Measurements from ENCODE around the gene CAB39L. TPM values are rescaled to one million over a fixed set of nuclear protein-coding genes. Genes with fewer than 3 reads are reported as not detected.

The CAB39L gene
- total RNA-seq, 1 donor from 2014 or later: 10.2 TPM

- DNase-seq (ENCODE audit: low read depth): no peak
These were observed 155.9 kb downstream of the CAB39L start for GRCh38 chr13:49287995-49288394.

- DNase-seq (ENCODE audit: low read depth): no peak
These were observed 164.0 kb downstream of the CAB39L start for GRCh38 chr13:49279885-49280284.

DNA sequence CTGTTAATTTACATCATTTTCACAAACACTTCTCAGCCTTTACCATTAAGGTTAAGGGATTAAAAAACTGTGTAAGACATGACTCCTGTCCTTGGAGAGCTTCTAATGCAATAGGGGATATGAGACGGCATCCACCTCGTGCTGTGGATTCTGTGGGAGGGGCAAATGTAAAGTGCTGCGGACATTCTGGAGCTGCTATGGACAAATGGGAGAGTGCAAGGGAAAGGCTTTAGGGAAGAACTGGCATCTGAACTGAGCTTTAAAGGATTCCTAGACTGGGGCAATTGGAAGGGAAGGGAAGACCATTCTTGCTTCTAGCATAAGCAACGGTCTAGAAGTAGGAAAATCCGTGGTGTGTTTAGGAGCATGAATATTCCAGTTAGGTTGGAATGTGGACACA is 164.8 kb downstream of the CAB39L start:
- no peak for DNase-seq (ENCODE audit: low read depth)

- no peak for DNase-seq (ENCODE audit: low read depth)
These were observed 165.7 kb downstream of the CAB39L start for GRCh38 chr13:49278211-49278610.

DNA sequence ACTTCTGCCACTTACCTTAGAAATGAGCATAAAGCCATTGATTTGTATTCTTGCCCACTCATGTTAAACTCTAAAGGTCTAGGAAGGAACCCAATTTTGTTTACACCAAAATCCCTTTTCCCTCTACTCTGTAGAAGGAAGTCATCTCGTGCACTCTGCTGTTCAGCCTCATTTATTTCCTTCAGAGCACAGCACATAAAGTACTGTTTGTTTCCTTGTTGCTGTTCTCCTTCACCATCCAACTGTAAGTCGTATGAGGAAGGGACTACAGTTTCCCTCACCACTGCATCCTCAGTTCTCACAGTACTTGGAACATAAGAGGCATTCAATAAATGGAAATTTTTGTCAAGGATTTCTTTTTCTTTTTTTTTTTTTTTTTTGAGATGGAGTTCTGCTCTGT is 171.6 kb downstream of the CAB39L start:
- DNase-seq (ENCODE audit: low read depth): peak; percentile 39

- DNase-seq (ENCODE audit: low read depth): no peak
These were observed 172.6 kb downstream of the CAB39L start for GRCh38 chr13:49271264-49271663.

- no peak for DNase-seq (ENCODE audit: low read depth)
These were observed 178.0 kb downstream of the CAB39L start for GRCh38 chr13:49265822-49266221.

DNA sequence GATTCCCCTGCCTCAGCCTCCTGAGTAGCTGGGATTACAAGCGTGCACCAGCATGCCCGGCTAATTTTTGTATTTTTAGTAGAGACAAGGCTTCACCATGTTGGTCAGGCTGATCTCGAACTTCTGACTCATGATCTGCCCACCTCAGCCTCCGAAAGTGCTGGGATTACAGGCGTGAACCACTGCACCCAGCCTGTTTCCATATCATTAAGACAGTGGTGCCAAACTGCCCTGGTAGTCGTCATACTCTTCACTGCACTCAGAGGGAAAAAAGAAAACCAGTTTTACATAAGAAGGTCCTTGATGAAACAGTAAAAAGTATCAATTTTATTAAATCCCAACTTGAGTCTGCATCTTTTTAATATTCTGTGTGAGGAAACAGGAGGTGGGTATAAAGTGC is 181.2 kb downstream of the CAB39L start:
- DNase-seq (ENCODE audit: low read depth): no peak

GRCh38 chr13:49259586-49259985 is 184.3 kb downstream of the CAB39L start:
- DNase-seq (ENCODE audit: low read depth): no peak

Other genes with a start within 250 kb of the CAB39L start
- gene MLNR, start 223.7 kb downstream of the CAB39L start, total RNA-seq: not detected in 2 replicates
- gene CDADC1, start 196.1 kb downstream of the CAB39L start, total RNA-seq: 5.2 and 7.5 TPM in 2 replicates
- gene SETDB2, start 210 bp upstream of the CAB39L start, total RNA-seq: 5.7 and 12.0 TPM in 2 replicates
- gene PHF11, start 51.9 kb upstream of the CAB39L start, total RNA-seq: 24.3 and 25.3 TPM in 2 replicates
- gene RCBTB1, start 141.5 kb upstream of the CAB39L start, total RNA-seq: 17.2 and 21.1 TPM in 2 replicates
- under 0.01 TPM in 1 of 2 replicates, not detected in the other for gene ARL11, start 184.4 kb upstream of the CAB39L start, total RNA-seq
- 55.4 and 67.2 TPM in 2 replicates for gene EBPL, start 247.4 kb upstream of the CAB39L start, total RNA-seq

Data from renal cortical epithelial cell (primary cell).